Ovary (tissue), 9 donors: Measurements from ENCODE around the gene GAPDHS. TPM values are rescaled to one million over a fixed set of nuclear protein-coding genes. Genes with fewer than 3 reads are reported as not detected.

Experiments used
- DNase-seq, 5 donors: peaks; one replicate each; pipeline ENCODE4 v3.0.0-alpha.2; 2019 to 2020
- H3K27ac ChIP-seq, 2 donors: fragments of 200-600 bp; one replicate each; pipeline versions ENCODE4 v1.5.1 to v1.8.0; 2019 to 2022
- H3K27me3 ChIP-seq: fragments of 200-600 bp; one replicate; pipeline ENCODE4 v1.8.0; 2022
- H3K36me3 ChIP-seq: fragments of 200-600 bp; sonication (generic); one replicate; pipeline ENCODE4 v1.5.1; 2019
- H3K4me1 ChIP-seq: one replicate; pipeline ENCODE4 v1.8.1; 2013; ENCODE audit warnings: mild to moderate bottlenecking, moderate library complexity; ENCODE audit not compliant: insufficient read depth
- H3K4me3 ChIP-seq: fragments of 200-600 bp; sonication (generic); one replicate; pipeline ENCODE4 v1.5.1; 2017
- H3K9me3 ChIP-seq, 2 donors: fragments of 200-600 bp in 1 of 2; sonication (generic) in 1 of 2; one replicate each; pipeline versions ENCODE4 v1.5.1 to v1.8.1; 2013 to 2019; ENCODE audit warnings: mild to moderate bottlenecking in 1 of 2, moderate library complexity in 1 of 2
- CTCF ChIP-seq, 3 donors: fragments of 450-650 bp in 2 of 3; fragments of 200-600 bp in 1 of 3; IDR thresholded peaks; one replicate each; pipeline versions ENCODE4 v1.5.1 to v1.8.0; 2016 to 2022; ENCODE audit warnings: antibody characterized with exemption in 3 of 3, mild to moderate bottlenecking in 1 of 3
- EP300 ChIP-seq: sonication (generic); formaldehyde crosslinking; IDR thresholded peaks from one replicate; pipeline ENCODE4 v1.6.1; 2017; ENCODE audit warnings: antibody characterized with exemption
- POLR2A ChIP-seq: fragments of 450-650 bp; IDR thresholded peaks from one replicate; pipeline ENCODE4 v1.6.1; 2017; ENCODE audit warnings: antibody characterized with exemption, mild to moderate bottlenecking, moderate library complexity
- WGBS, 3 donors: extraction: QIAGEN DNeasy Blood & Tissue Kit in 1 of 3; methylation state at CpG; one replicate each; pipeline versions ENCODE4 v1.1.5 to v1.1.7; 2013 to 2017; 5-methylcytosine and 5-hydroxymethylcytosine counted together
- intact Hi-C, 4 donors: fragments of 100-400 bp; cut with DNase I; formaldehyde crosslinking; loops; one replicate each; pipeline versions ENCODE4 v1.11.0 to v1.15.1; 2022 to 2023
- polyA plus RNA-seq, 2 donors: library from polyadenylated mRNA; stranded (reverse); fragments of 200-250 nt in 1 of 2; fragments of 350-450 nt in 1 of 2; fragmentation: Illumina TruSeq in 1 of 2; extraction: RNeasy Lipid Tissue Mini Kit (QIAGEN cat#74804) in 1 of 2; gene quantifications; one replicate each; pipeline ENCODE4 v1.2.3, GENCODE V29; 2013 to 2014
- total RNA-seq, 7 donors: library from RNA; depleted of rRNA in 2 of 7; stranded (reverse); fragments of >200 nt in 2 of 7; fragmentation: NEBNext Ultra II Directional in 3 of 7; extraction: Animal tissue kit (Norgen Biotek cat#: 25700) in 3 of 7; gene quantifications; one replicate each; pipeline versions ENCODE4 v1.1.0 to v1.2.4, GENCODE V29; 2016 to 2023
- donor health status: DM: no; HTN: no; CAD: no; lungs with moderate emphysema.
- donor health status: DM: no; HTN: no; CAD: no.
- donor health status: Bipolar disorder and iron deficiency.
- donor health status: DM: yes; HTN: yes; CAD: no.
- donor health status: DM: no; HTN: no; CAD: no.
- donor health status: DM: yes; HTN: yes; CAD: no.

GAPDHS gene
- total and polyA plus RNA-seq, 9 donors = not detected

GRCh38 chr19:35578707-35579106, 45.5 kb downstream of the GAPDHS start:
- Histone ChIP-seq H3K36me3 (no peaks in the 10 kb centered on the region), H3K9me3 (peaks cover 0 to 7% of the 10 kb centered on the region in 2 donors), H3K27me3 (no peaks in the 10 kb centered on the region), H3K4me1 (no peaks in the 10 kb centered on the region), H3K27ac (no peak overlapping the region), H3K4me3 (no peak overlapping the region)
- TF ChIP-seq POLR2A = no peak
- TF ChIP-seq CTCF (IDR thresholded peaks at IDR 0.05) = no peak
- TF ChIP-seq EP300 = no peak
- 58 to 68% (median 61%) methylated on average over 7 of the region's 7 CpGs for WGBS, 3 donors
- DNase-seq = no peak
- intact Hi-C loops = no loop called here

- intact Hi-C loops = no loop called here
- WGBS, 3 donors = 57 to 91% (median 87%) methylated on average over 1 of the region's 1 CpG
- TF ChIP-seq POLR2A (no peak), CTCF (IDR thresholded peaks at IDR 0.05) (no peak), EP300 (no peak)
- Histone ChIP-seq H3K9me3 (no peaks in the 10 kb centered on the region), H3K36me3 (no peaks in the 10 kb centered on the region), H3K27me3 (no peaks in the 10 kb centered on the region), H3K27ac (no peak overlapping the region), H3K4me1 (no peaks in the 10 kb centered on the region), H3K4me3 (no peak overlapping the region)
- no peak for DNase-seq
Observed at GRCh38 chr19:35582760-35583159, 49.5 kb downstream of the GAPDHS start.

GRCh38 chr19:35585848-35586247, 52.6 kb downstream of the GAPDHS start, which contains the start of gene PMIS2:
TSS of gene PMIS2 (plus strand) at chr19:35586173. CDS start at chr19:35586260, 87 bp downstream.
- no peak within 1 kb of the TSS for H3K4me3 ChIP-seq
- no peak for DNase-seq
- no peak for TF ChIP-seq EP300
- intact Hi-C loops = no loop called here
- H3K4me1 ChIP-seq = no peaks in the 10 kb centered on the region
- no peak within 1 kb of the TSS for H3K27ac ChIP-seq
- H3K9me3 ChIP-seq = no peaks in the 10 kb centered on the region
- H3K27me3 ChIP-seq = no peaks in the 10 kb centered on the region
- 23 to 37% (median 28%) methylated on average over 16 of the region's 16 CpGs for WGBS, 3 donors
- H3K36me3 ChIP-seq = no peaks in the 10 kb centered on the region

- intact Hi-C loops = no loop called here
Observed at GRCh38 chr19:35587321-35587720, 54.1 kb downstream of the GAPDHS start.

More at GRCh38 chr19:35587321-35587720, 54.1 kb downstream of the GAPDHS start:
- TF ChIP-seq POLR2A (no peak), EP300 (no peak), CTCF (IDR thresholded peaks at IDR 0.05) (no peak)
- no peaks in the 10 kb centered on the region for H3K4me1 ChIP-seq
- H3K36me3 ChIP-seq = no peaks in the 10 kb centered on the region
- H3K9me3 ChIP-seq = no peaks in the 10 kb centered on the region
- no peak overlapping the region for H3K4me3 ChIP-seq
- DNase-seq = no peak
- 31 to 44% (median 43%) methylated on average over 1 of the region's 1 CpG for WGBS, 3 donors
- no peak overlapping the region for H3K27ac ChIP-seq
- H3K27me3 ChIP-seq = no peaks in the 10 kb centered on the region
